ENCODE data around the gene SUCLG2. TPM values are rescaled to one million over a fixed set of nuclear protein-coding genes. Genes with fewer than 3 reads are reported as not detected.

Gene SUCLG2
- total and polyA plus RNA-seq, 11 donors: 41.6 to 119 (median 77.6) TPM

GRCh38 chr3:67653425-67654098, 850 bp downstream of the SUCLG2 start:
- intact Hi-C loops (cut with DNase I): loop anchor here in 3 of 10 donors (5.0 to 10.0 kb wide), 4 partner anchors 239 to 659 kb away; partner anchors contain the start of gene KBTBD8 (in 1 of the 3)
- DNase-seq (no peak), ATAC-seq (no peak)
- Histone ChIP-seq H3K4me1 (peaks cover 0 to 41% (median 17%) of the 10 kb centered on the region in 12 donors), H3K36me3 (no peaks in the 10 kb centered on the region), H3K4me3 (peak overlapping the region; percentile 70 to 97 (median 88)), H3K27me3 (no peaks in the 10 kb centered on the region), H3K27ac (peak overlapping the region in 11 of 12 donors; percentile 92 to 98 (median 96)), H3K9me3 (no peaks in the 10 kb centered on the region)
- no peak for TF ChIP-seq POLR2A (IDR thresholded peaks at IDR 0.05)
- TF ChIP-seq CTCF (IDR thresholded peaks at IDR 0.05): no peak
- WGBS, 4 donors: 23 to 24% (median 23%) methylated on average over 8 of the region's 8 CpGs

- H3K4me3 ChIP-seq: no peak overlapping the region
- H3K36me3 ChIP-seq: no peaks in the 10 kb centered on the region
- intact Hi-C loops (cut with DNase I): loop anchor here in 3 of 10 donors (5.0 to 10.0 kb wide), 4 partner anchors 235 to 655 kb away; partner anchors contain the start of gene KBTBD8 (in 1 of the 3)
- H3K9me3 ChIP-seq: no peaks in the 10 kb centered on the region
- ATAC-seq: no peak
- DNase-seq: no peak
- no peak overlapping the region for H3K27ac ChIP-seq
- TF ChIP-seq CTCF (IDR thresholded peaks at IDR 0.05): no peak
- TF ChIP-seq POLR2A (IDR thresholded peaks at IDR 0.05): no peak
- peaks cover 0 to 61% (median 21%) of the 10 kb centered on the region in 12 donors for H3K4me1 ChIP-seq
- H3K27me3 ChIP-seq: no peaks in the 10 kb centered on the region
- WGBS, 4 donors: 69 to 77% (median 74%) methylated on average over 2 of the region's 2 CpGs
Measured at GRCh38 chr3:67650084-67650483, 4.3 kb downstream of the SUCLG2 start.

GRCh38 chr3:67649681-67650080, 4.7 kb downstream of the SUCLG2 start:
- Histone ChIP-seq H3K9me3 (no peaks in the 10 kb centered on the region), H3K4me3 (no peak overlapping the region), H3K27ac (no peak overlapping the region), H3K36me3 (no peaks in the 10 kb centered on the region), H3K27me3 (no peaks in the 10 kb centered on the region), H3K4me1 (peaks cover 0 to 61% (median 19%) of the 10 kb centered on the region in 12 donors)
- ATAC-seq: no peak
- TF ChIP-seq CTCF (IDR thresholded peaks at IDR 0.05): no peak
- TF ChIP-seq POLR2A (IDR thresholded peaks at IDR 0.05): no peak
- WGBS, 4 donors: 86 to 94% (median 88%) methylated on average over 3 of the region's 3 CpGs
- no peak for DNase-seq
- intact Hi-C loops (cut with DNase I): loop anchor here in 3 of 10 donors (5.0 to 10.0 kb wide), 4 partner anchors 235 to 655 kb away; partner anchors contain the start of gene KBTBD8 (in 1 of the 3)

- whole genome bisulfite sequencing, 4 donors: 42 to 71% (median 59%) methylated on average over 4 of the region's 4 CpGs
- Histone ChIP-seq H3K4me1 (peaks cover 0 to 64% (median 18%) of the 10 kb centered on the region in 12 donors), H3K27me3 (no peaks in the 10 kb centered on the region), H3K27ac (peak overlapping the region in 5 of 12 donors; percentile 3 to 62 (median 19)), H3K36me3 (peaks cover 0 to 1% (median 0%) of the 10 kb centered on the region in 9 donors), H3K9me3 (no peaks in the 10 kb centered on the region), H3K4me3 (no peak overlapping the region)
- ATAC-seq (peak; percentile 9 to 59 (median 34)), DNase-seq (no peak)
- no peak for TF ChIP-seq CTCF (IDR thresholded peaks at IDR 0.05)
- TF ChIP-seq POLR2A (IDR thresholded peaks at IDR 0.05): no peak
- intact Hi-C loops (cut with DNase I): no loop called here
Measured at GRCh38 chr3:67648701-67649100, 5.7 kb downstream of the SUCLG2 start.
